Testis (tissue), 2 donors: Measurements from ENCODE around the gene GRHL3.

Experiments
- CTCF ChIP-seq, 3 experiments: fragments of 450-650 bp in 2 of 3; fragments of 200-600 bp in 1 of 3; sonication (generic) in 1 of 3; IDR thresholded peaks; one replicate each; pipeline ENCODE4 v1.5.1; 2016 to 2019; ENCODE audit warnings: antibody characterized with exemption in 3 of 3, mild to moderate bottlenecking in 2 of 3, moderate library complexity in 1 of 3
- POLR2A ChIP-seq: fragments of 450-650 bp; IDR thresholded peaks from one replicate; pipeline ENCODE4 v1.6.1; 2017; ENCODE audit warnings: antibody characterized with exemption, mild to moderate bottlenecking, moderate library complexity

GRCh38 chr1:24351247-24351646, 32.1 kb downstream of the GRHL3 start:
- TF ChIP-seq CTCF (IDR thresholded peaks at IDR 0.05): no peak
- no peak for TF ChIP-seq POLR2A
